ENCODE results near the gene DNAH1. TPM values are rescaled to one million over a fixed set of nuclear protein-coding genes. Genes with fewer than 3 reads are reported as not detected.

Gene DNAH1
- total and polyA plus RNA-seq, 5 donors = 2.6 to 4.0 (median 3.6) TPM

DNA sequence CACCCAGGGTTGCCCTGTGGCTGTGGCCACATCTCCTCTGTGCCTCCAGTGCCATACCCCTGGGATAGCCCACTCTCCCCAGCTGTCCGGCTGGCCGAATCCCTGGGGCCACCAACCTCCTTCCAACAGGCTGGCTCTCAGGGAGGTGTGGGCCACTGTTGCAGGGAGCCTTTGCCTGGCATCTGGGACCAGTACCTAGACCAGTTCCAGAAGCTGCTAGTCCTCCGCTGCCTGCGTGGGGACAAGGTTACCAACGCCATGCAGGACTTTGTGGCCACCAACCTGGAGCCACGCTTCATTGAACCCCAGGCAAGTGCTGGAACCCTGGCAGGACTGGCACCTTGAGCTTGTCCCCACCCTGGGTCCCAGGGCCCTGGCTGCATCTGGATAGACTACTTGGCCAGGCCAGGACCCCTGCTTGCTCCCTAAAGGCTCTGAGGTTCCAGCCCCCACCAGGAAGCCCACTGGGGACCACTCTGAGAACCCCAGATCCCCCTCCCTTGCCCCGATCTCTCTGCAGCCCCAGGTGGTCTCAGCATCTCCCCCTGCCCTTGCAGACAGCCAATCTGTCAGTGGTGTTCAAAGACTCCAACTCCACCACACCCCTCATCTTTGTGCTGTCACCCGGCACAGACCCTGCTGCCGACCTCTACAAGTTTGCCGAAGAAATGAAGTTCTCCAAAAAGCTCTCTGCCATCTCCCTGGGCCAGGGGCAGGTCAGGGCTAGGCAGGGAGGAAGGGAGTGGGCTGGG is 78.8 kb downstream of the DNAH1 start:
- H3K9me3 ChIP-seq (ENCODE audit: control insufficient read depth, low read length) = no peaks in the 10 kb centered on the region
- H3K27me3 ChIP-seq (ENCODE audit: control insufficient read depth, insufficient read depth) = no peaks in the 10 kb centered on the region
- intact Hi-C loops (cut with DNase I) = no loop called here
- no peak overlapping the region for H3K27ac ChIP-seq (ENCODE audit: low read length)
- ATAC-seq (no peak), DNase-seq (peak; percentile 8 to 42 (median 37))
- H3K4me3 ChIP-seq (ENCODE audit: low read length) = no peak overlapping the region
- WGBS = 93% methylated on average over 10 of the region's 10 CpGs
- H3K4me1 ChIP-seq (ENCODE audit: control insufficient read depth, insufficient read depth, low read length) = no peaks in the 10 kb centered on the region

DNA sequence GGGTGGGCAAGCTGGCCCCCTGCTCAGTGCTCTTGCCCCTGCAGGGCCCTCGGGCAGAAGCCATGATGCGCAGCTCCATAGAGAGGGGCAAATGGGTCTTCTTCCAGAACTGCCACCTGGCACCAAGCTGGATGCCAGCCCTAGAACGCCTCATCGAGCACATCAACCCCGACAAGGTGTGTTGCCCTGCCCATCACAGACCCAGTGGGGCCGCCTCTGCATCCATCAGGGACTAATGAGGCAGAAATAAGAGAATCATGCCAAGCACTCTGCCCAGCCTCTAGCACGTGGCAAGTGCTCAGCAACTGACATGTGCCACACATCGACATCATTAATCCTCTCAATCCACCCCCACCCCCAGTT is 79.4 kb downstream of the DNAH1 start:
- no peak overlapping the region for H3K27ac ChIP-seq (ENCODE audit: low read length)
- no peaks in the 10 kb centered on the region for H3K9me3 ChIP-seq (ENCODE audit: control insufficient read depth, low read length)
- WGBS = 86% methylated on average over 8 of the region's 8 CpGs
- no peaks in the 10 kb centered on the region for H3K4me1 ChIP-seq (ENCODE audit: control insufficient read depth, insufficient read depth, low read length)
- no peak overlapping the region for H3K4me3 ChIP-seq (ENCODE audit: low read length)
- ATAC-seq (no peak), DNase-seq (peak in 2 of 3 donors; percentile 6 to 56)
- intact Hi-C loops (cut with DNase I) = no loop called here
- no peaks in the 10 kb centered on the region for H3K27me3 ChIP-seq (ENCODE audit: control insufficient read depth, insufficient read depth)

DNA sequence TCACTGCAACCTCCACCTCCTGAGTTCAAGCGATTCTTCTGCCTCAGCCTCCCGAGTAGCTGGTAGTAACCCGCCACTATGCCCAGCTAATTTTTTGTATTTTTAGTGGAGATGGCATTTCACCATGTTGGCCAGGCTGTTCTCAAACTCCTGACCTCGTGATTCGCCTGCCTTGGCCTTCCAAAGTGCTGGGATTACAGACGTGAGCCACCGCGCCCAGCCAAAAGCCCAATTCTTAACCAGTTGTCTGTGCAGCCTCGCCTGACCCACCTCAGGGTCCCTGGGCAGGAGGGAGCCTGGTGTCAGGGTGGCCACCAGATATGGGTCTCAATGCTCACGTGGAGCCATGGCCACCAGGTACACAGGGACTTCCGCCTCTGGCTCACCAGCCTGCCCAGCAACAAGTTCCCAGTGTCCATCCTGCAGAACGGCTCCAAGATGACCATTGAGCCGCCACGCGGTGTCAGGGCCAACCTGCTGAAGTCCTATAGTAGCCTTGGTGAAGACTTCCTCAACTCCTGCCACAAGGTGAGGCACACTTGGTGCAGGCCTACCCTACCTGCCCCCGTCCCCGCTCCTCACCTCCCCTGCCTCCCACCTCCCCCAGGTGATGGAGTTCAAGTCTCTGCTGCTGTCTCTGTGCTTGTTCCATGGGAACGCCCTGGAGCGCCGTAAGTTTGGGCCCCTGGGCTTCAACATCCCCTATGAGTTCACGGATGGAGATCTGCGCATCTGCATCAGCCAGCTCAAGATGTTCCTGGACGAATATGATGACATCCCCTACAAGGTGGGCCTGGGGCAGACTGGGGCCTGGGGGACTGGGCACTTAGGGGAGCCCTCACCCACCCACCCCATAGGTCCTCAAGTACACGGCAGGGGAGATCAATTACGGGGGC is 80.1 kb downstream of the DNAH1 start:
- Histone ChIP-seq H3K27ac (ENCODE audit: low read length) (no peak overlapping the region), H3K4me3 (ENCODE audit: low read length) (no peak overlapping the region), H3K4me1 (ENCODE audit: control insufficient read depth, insufficient read depth, low read length) (no peaks in the 10 kb centered on the region), H3K27me3 (ENCODE audit: control insufficient read depth, insufficient read depth) (no peaks in the 10 kb centered on the region), H3K9me3 (ENCODE audit: control insufficient read depth, low read length) (no peaks in the 10 kb centered on the region)
- intact Hi-C loops (cut with DNase I) = no loop called here
- ATAC-seq (no peak), DNase-seq (peak; percentile 6 to 33 (median 19))
- WGBS = 93% methylated on average over 25 of the region's 25 CpGs

DNA sequence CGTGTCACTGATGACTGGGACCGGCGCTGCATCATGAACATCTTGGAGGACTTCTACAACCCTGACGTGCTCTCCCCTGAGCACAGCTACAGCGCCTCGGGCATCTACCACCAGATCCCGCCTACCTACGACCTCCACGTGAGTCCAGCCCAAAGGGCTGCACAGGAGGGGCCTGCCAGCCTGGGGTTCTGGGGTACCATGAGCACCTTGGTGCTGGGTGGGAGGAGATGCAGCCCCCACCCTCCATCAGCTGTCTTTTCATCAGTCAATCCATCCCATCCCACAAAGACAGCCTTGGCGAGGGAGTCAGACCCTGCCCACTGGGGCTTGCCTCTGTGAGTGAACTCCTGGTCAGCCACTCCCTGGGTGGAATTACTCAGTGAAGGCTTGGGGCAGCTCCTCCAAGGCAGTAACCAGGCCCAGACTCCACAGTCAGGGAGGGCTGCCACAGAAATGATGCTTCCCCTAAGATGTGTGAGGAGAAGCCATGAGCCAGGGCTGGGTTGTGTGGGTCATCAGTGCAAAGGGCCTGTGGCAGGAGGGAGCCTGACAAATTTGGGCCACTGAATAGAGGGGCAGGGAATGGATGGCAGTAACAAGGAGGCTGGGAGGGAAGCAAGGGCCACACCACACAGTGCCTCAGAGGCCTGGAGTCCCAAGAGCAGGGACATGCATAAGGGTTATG is 80.9 kb downstream of the DNAH1 start:
- intact Hi-C loops (cut with DNase I) = no loop called here
- ATAC-seq (no peak), DNase-seq (peak; percentile 6 to 47 (median 38))
- H3K27ac ChIP-seq (ENCODE audit: low read length) = no peak overlapping the region
- no peaks in the 10 kb centered on the region for H3K27me3 ChIP-seq (ENCODE audit: control insufficient read depth, insufficient read depth)
- 90% methylated on average over 10 of the region's 10 CpGs for WGBS
- no peaks in the 10 kb centered on the region for H3K4me1 ChIP-seq (ENCODE audit: control insufficient read depth, insufficient read depth, low read length)
- no peak overlapping the region for H3K4me3 ChIP-seq (ENCODE audit: low read length)
- H3K9me3 ChIP-seq (ENCODE audit: control insufficient read depth, low read length) = no peaks in the 10 kb centered on the region

DNA sequence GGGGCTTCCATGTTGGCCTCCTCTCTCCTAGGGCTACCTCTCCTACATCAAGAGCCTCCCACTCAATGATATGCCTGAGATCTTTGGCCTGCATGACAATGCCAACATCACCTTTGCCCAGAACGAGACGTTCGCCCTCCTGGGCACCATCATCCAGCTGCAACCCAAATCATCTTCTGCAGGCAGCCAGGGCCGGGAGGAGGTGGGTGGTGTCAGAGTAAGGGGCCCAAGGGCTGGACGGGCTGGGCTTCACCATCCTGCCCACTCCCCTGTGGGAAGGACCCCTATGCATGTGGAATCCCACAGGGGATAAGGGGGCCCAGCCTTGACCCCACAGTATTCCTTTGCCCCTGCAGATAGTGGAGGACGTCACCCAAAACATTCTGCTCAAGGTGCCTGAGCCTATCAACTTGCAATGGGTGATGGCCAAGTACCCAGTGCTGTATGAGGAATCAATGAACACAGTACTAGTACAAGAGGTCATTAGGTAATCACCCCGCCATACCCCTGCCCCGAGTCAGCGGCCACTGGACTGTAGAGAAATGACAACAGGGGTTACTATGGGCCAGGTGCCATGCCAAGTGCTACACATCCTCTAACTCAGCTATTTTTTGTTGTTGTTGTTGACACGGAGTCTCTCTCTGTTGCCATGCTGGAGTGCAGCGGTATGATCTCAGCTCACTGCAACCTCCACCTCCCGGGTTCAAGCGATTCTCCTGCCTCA is 81.7 kb downstream of the DNAH1 start:
- ATAC-seq (no peak), DNase-seq (peak; percentile 10 to 31 (median 26))
- H3K27ac ChIP-seq (ENCODE audit: low read length) = no peak overlapping the region
- no peak overlapping the region for H3K4me3 ChIP-seq (ENCODE audit: low read length)
- H3K27me3 ChIP-seq (ENCODE audit: control insufficient read depth, insufficient read depth) = no peaks in the 10 kb centered on the region
- 87% methylated on average over 13 of the region's 13 CpGs for WGBS
- intact Hi-C loops (cut with DNase I) = no loop called here
- H3K4me1 ChIP-seq (ENCODE audit: control insufficient read depth, insufficient read depth, low read length) = no peaks in the 10 kb centered on the region
- H3K9me3 ChIP-seq (ENCODE audit: control insufficient read depth, low read length) = no peaks in the 10 kb centered on the region

DNA sequence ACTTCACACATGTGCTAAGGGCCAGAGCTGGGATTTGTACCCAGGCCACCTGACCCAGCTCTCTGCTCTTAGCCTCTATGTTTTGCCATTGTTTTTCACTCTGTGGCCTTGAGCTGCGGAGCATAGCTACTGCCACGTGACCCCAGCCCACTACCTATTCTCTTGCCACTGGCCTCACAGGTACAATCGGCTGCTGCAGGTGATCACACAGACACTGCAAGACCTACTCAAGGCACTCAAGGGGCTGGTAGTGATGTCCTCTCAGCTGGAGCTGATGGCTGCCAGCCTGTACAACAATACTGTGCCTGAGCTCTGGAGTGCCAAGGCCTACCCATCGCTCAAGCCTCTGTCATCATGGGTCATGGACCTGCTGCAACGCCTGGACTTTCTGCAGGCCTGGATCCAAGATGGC is 82.6 kb downstream of the DNAH1 start:
- no peak for ATAC-seq
- Histone ChIP-seq H3K4me3 (ENCODE audit: low read length) (no peak overlapping the region), H3K27ac (ENCODE audit: low read length) (no peak overlapping the region), H3K27me3 (ENCODE audit: control insufficient read depth, insufficient read depth) (no peaks in the 10 kb centered on the region), H3K9me3 (ENCODE audit: control insufficient read depth, low read length) (no peaks in the 10 kb centered on the region), H3K4me1 (ENCODE audit: control insufficient read depth, insufficient read depth, low read length) (no peaks in the 10 kb centered on the region)
- WGBS = 93% methylated on average over 5 of the region's 5 CpGs
- DNase-seq = peak in 1 of 3 donors; percentile 30
- intact Hi-C loops (cut with DNase I) = no loop called here

DNA sequence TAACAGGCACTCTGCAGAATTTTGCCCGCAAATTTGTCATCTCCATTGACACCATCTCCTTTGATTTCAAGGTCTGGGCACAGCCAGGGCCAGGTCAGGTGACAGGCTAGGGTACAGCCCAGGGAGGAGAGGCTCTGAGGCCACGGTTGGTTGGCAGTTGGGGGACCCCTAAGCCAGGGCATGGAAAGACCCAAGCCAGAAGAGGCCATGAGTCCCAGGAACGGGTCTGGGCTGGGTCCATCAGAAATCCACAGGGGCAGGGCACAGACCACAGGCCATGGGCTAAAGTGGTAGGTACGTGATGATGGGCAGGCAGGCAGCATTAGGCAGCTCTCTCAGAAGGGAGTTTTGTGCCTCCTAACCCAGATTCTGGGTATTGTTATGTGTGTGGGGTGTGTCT is 83.0 kb downstream of the DNAH1 start:
- DNase-seq = peak; percentile 4 to 46 (median 12)
- WGBS = 91% methylated on average over 4 of the region's 4 CpGs
- Histone ChIP-seq H3K27ac (ENCODE audit: low read length) (no peak overlapping the region), H3K9me3 (ENCODE audit: control insufficient read depth, low read length) (no peaks in the 10 kb centered on the region), H3K27me3 (ENCODE audit: control insufficient read depth, insufficient read depth) (no peaks in the 10 kb centered on the region), H3K4me3 (ENCODE audit: low read length) (no peak overlapping the region), H3K4me1 (ENCODE audit: control insufficient read depth, insufficient read depth, low read length) (no peaks in the 10 kb centered on the region)
- intact Hi-C loops (cut with DNase I) = no loop called here
- no peak for ATAC-seq

DNA sequence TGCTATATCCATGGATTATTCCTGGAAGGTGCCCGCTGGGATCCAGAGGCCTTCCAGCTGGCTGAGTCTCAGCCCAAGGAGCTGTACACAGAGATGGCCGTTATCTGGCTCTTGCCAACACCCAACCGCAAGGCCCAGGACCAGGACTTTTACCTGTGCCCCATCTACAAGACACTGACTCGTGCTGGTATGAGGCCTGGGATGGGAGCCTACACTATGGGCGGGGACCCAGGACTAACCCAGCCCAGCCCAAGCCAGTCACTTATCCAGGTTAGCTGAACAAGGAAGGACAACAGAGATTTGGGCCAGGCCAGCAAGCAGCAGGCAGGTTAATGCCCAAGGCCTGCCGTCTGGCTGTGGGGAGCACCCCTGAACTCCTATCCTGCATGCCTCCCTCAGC is 83.5 kb downstream of the DNAH1 start:
- H3K27ac ChIP-seq (ENCODE audit: low read length) = no peak overlapping the region
- peak; percentile 10 to 48 (median 21) for DNase-seq

DNA sequence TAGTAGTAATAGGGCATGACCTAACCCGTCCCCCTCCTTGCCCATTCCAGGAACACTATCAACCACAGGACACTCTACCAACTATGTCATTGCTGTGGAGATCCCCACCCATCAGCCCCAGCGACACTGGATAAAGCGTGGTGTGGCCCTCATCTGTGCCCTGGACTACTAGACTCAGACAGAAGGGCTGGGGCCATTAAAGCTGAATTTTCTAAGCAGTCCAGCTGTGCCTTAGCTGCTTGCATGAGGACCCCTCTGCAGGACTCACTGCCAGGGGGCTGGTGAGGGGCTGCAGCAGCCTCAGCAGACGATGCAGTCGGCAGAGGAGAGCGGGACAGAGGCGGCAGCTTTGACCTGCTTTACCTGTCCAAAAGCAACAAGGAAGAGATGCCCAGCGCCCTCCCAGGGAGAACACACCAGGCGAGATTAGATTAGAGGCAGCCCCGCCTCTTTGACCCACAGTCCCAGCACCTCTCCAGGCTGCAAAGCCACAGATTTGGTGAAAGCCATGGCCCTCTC is 84.2 kb downstream of the DNAH1 start:
- 72% methylated on average over 10 of the region's 10 CpGs for WGBS
- ATAC-seq (peak in 1 of 2 donors; percentile 2), DNase-seq (peak; percentile 6 to 50 (median 40))
- Histone ChIP-seq H3K4me3 (ENCODE audit: low read length) (no peak overlapping the region), H3K27me3 (ENCODE audit: control insufficient read depth, insufficient read depth) (no peaks in the 10 kb centered on the region), H3K4me1 (ENCODE audit: control insufficient read depth, insufficient read depth, low read length) (no peaks in the 10 kb centered on the region), H3K27ac (ENCODE audit: low read length) (no peak overlapping the region), H3K9me3 (ENCODE audit: control insufficient read depth, low read length) (no peaks in the 10 kb centered on the region)
- intact Hi-C loops (cut with DNase I) = no loop called here

More for the DNA sequence above, 83.5 kb downstream of the DNAH1 start:
- Histone ChIP-seq H3K4me3 (ENCODE audit: low read length) (no peak overlapping the region), H3K9me3 (ENCODE audit: control insufficient read depth, low read length) (no peaks in the 10 kb centered on the region), H3K27me3 (ENCODE audit: control insufficient read depth, insufficient read depth) (no peaks in the 10 kb centered on the region), H3K4me1 (ENCODE audit: control insufficient read depth, insufficient read depth, low read length) (no peaks in the 10 kb centered on the region)
- no peak for ATAC-seq
- WGBS = 91% methylated on average over 6 of the region's 6 CpGs
- intact Hi-C loops (cut with DNase I) = no loop called here

DNA sequence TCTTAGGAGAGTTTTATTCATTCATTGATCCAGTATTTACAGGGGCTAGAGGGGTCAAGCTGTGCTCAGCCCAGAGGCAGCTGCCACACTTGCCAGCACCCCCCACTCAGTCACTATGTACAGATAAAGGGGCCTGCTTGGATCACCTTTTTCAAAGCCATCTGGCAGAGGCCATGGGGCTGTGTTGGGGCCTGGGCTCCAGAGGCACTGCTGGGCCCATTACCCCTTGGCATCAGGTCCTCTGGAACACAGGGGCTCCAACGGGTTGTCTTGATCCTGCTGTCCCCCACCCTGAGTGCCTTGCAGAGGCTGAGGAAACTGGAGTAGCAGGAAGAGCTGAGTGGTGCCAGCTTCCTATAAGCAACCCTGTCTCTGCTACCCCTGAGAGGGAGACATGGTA is 84.9 kb downstream of the DNAH1 start:
- DNase-seq (peak; percentile 4 to 24 (median 16)), ATAC-seq (no peak)
- intact Hi-C loops (cut with DNase I) = no loop called here
- no peak overlapping the region for H3K4me3 ChIP-seq (ENCODE audit: low read length)
- no peaks in the 10 kb centered on the region for H3K4me1 ChIP-seq (ENCODE audit: control insufficient read depth, insufficient read depth, low read length)
- H3K9me3 ChIP-seq (ENCODE audit: control insufficient read depth, low read length) = no peaks in the 10 kb centered on the region
- WGBS = 64% methylated on average over 1 of the region's 1 CpG
- H3K27me3 ChIP-seq (ENCODE audit: control insufficient read depth, insufficient read depth) = no peaks in the 10 kb centered on the region
- no peak overlapping the region for H3K27ac ChIP-seq (ENCODE audit: low read length)
